SK-N-SH (cell line): ENCODE measurements around the gene MGRN1. TPM values are rescaled to one million over a fixed set of nuclear protein-coding genes. Genes with fewer than 3 reads are reported as not detected.
A peak's percentile ranks its signal among the peaks of the same experiment; 100 is the strongest.

Source experiments
- CTCF ChIA-PET: fragments of 300-600, 350-600 bp; formaldehyde crosslinking; extraction: SDS; loops from one replicate; lab custom pipeline; 2021; lab: Yijun Ruan, JAX
- POLR2A ChIA-PET: fragments of 350-600 bp; sonication (Branson Sonifier 250); formaldehyde crosslinking; extraction: SDS; loops from one replicate; lab custom pipeline; 2020; ENCODE audit warnings: antibody characterized with exemption, inconsistent platforms; lab: Yijun Ruan, JAX
- DNase-seq: peaks from one replicate; pipeline ENCODE4 v3.0.0; 2012
- H2AFZ ChIP-seq: fragments of 200-600 bp; sonication (generic); 2 replicates; pipeline ENCODE4 v1.8.1; 2016; ENCODE audit warnings: antibody characterized with exemption, mild to moderate bottlenecking, low read depth
- H3F3A ChIP-seq: fragments of 200-600 bp; sonication (generic); replicated peaks from 2 replicates; pipeline ENCODE3; 2016; ENCODE audit warnings: antibody characterized with exemption, mild to moderate bottlenecking; ENCODE audit not compliant: insufficient read depth
- H3K27ac ChIP-seq, 2 experiments: fragments of 200-500 bp in 1 of 2; fragments of 200-600 bp in 1 of 2; sonication (Bioruptor generic) in 1 of 2; sonication (generic), shearing (Covaris generic) in 1 of 2; 2 replicates each; pipeline versions ENCODE4 v1.5.1 to v1.6.1; 2014 to 2016; ENCODE audit warnings: low read depth in 2 of 2, inconsistent platforms in 1 of 2, low read length in 1 of 2, mild to moderate bottlenecking in 1 of 2, mixed read lengths in 1 of 2
- H3K27me3 ChIP-seq: fragments of 200-600 bp; sonication (generic), shearing (Covaris generic); 2 replicates; pipeline ENCODE4 v1.6.1; 2016; ENCODE audit warnings: mixed run types; ENCODE audit not compliant: insufficient read depth
- H3K36me3 ChIP-seq, 2 experiments: fragments of 200-500 bp in 1 of 2; fragments of 200-600 bp in 1 of 2; sonication (Bioruptor generic) in 1 of 2; sonication (generic) in 1 of 2; replicated peaks in 1 of 2; 2 replicates each; pipeline versions ENCODE3 to v1.5.1; 2014 to 2016; ENCODE audit warnings: low read length in 1 of 2, mild to moderate bottlenecking in 1 of 2; ENCODE audit not compliant: insufficient read depth in 2 of 2, control insufficient read depth in 1 of 2
- H3K4me1 ChIP-seq, 2 experiments: fragments of 200-500 bp in 1 of 2; fragments of 200-600 bp in 1 of 2; sonication (Bioruptor generic) in 1 of 2; sonication (generic), shearing (Covaris generic) in 1 of 2; 2 replicates each; pipeline versions ENCODE4 v1.5.1 to v1.6.1; 2014 to 2016; ENCODE audit warnings: low read depth in 1 of 2, low read length in 1 of 2, mixed run types in 1 of 2; ENCODE audit not compliant: insufficient read depth in 2 of 2, control insufficient read depth in 1 of 2
- H3K4me2 ChIP-seq: fragments of 200-600 bp; sonication (generic), shearing (Covaris generic); 2 replicates; pipeline ENCODE4 v1.6.1; 2017; ENCODE audit warnings: mixed run types
- H3K4me3 ChIP-seq, 2 experiments: fragments of 200-500 bp in 1 of 2; fragments of 200-600 bp in 1 of 2; sonication (Bioruptor generic) in 1 of 2; sonication (generic), shearing (Covaris generic) in 1 of 2; 2 replicates each; pipeline versions ENCODE4 v1.5.1 to v1.8.1; 2014 to 2016; ENCODE audit warnings: low read depth in 2 of 2, inconsistent platforms in 1 of 2, low read length in 1 of 2, mild to moderate bottlenecking in 1 of 2, mixed read lengths in 1 of 2, moderate library complexity in 1 of 2
- H3K79me2 ChIP-seq: fragments of 200-600 bp; sonication (generic); 2 replicates; pipeline ENCODE4 v1.8.1; 2017; ENCODE audit warnings: mild to moderate bottlenecking; ENCODE audit not compliant: insufficient read depth
- H3K9ac ChIP-seq: fragments of 200-600 bp; sonication (generic); 2 replicates; pipeline ENCODE4 v1.6.1; 2017; ENCODE audit warnings: mixed run types
- H3K9me2 ChIP-seq: fragments of 200-600 bp; sonication (generic); 2 replicates; pipeline ENCODE4 v1.6.1; 2017; ENCODE audit warnings: mixed run types
- H3K9me3 ChIP-seq: fragments of 200-600 bp; sonication (generic); 2 replicates; pipeline ENCODE4 v1.6.1; 2017; ENCODE audit warnings: mixed run types, mild to moderate bottlenecking, moderate library complexity
- H4K20me1 ChIP-seq: fragments of 200-600 bp; sonication (generic); 2 replicates; pipeline ENCODE4 v1.6.1; 2017; ENCODE audit warnings: mild to moderate bottlenecking, mixed run types; ENCODE audit not compliant: insufficient read depth
- CHD2 ChIP-seq: fragments of 150-350 bp; IDR thresholded peaks from 2 replicates; pipeline ENCODE4 v1.6.1; 2018; ENCODE audit warnings: low read length; ENCODE audit not compliant: partially characterized antibody
- ELF1 ChIP-seq: IDR thresholded peaks from 2 replicates; pipeline ENCODE4 v1.4.0; 2012
- EP300 ChIP-seq, 2 experiments: IDR thresholded peaks; 2 replicates each; pipeline versions ENCODE4 v1.4.0 to v1.6.1; 2012; ENCODE audit warnings: borderline replicate concordance in 1 of 2, low read depth in 1 of 2, low read length in 1 of 2
- FOXJ3 ChIP-seq: sonication (generic); formaldehyde crosslinking; IDR thresholded peaks from 2 replicates; pipeline ENCODE4 v1.5.1; 2020; ENCODE audit warnings: mild to moderate bottlenecking, missing genetic modification reagents
- JUND ChIP-seq: IDR thresholded peaks from 2 replicates; pipeline ENCODE4 v1.4.0; 2012
- MEF2A ChIP-seq: IDR thresholded peaks from 2 replicates; pipeline ENCODE4 v1.4.0; 2012; ENCODE audit warnings: low read depth, borderline replicate concordance
- NFIC ChIP-seq: IDR thresholded peaks from 2 replicates; pipeline ENCODE4 v1.4.0; 2012; ENCODE audit warnings: borderline replicate concordance
- RAD21 ChIP-seq: IDR thresholded peaks from 2 replicates; pipeline ENCODE4 v1.6.1; 2012; ENCODE audit warnings: mild to moderate bottlenecking, low read length
- RCOR1 ChIP-seq: fragments of 150-350 bp; IDR thresholded peaks from 2 replicates; pipeline ENCODE4 v1.6.1; 2017; ENCODE audit warnings: antibody characterized with exemption, low read length
- RXRA ChIP-seq: IDR thresholded peaks from 2 replicates; pipeline ENCODE4 v1.4.0; 2012; ENCODE audit warnings: low read depth, mild to moderate bottlenecking, borderline replicate concordance
- SIN3A ChIP-seq: IDR thresholded peaks from 2 replicates; pipeline ENCODE4 v1.6.1; 2012; ENCODE audit warnings: low read depth, mild to moderate bottlenecking, low read length, moderate library complexity, borderline replicate concordance
- TAF1 ChIP-seq: IDR thresholded peaks from 2 replicates; pipeline ENCODE4 v1.6.1; 2012; ENCODE audit warnings: low read depth, mild to moderate bottlenecking, low read length, moderate library complexity, borderline replicate concordance
- TEAD4 ChIP-seq: IDR thresholded peaks from 2 replicates; pipeline ENCODE4 v1.4.0; 2012; ENCODE audit warnings: mild to moderate bottlenecking, borderline replicate concordance; ENCODE audit not compliant: insufficient read depth
- WGBS: methylation state at CpG from one replicate; pipeline ENCODE4 v1.1.6; 2017; ENCODE audit warnings: low lambda C conversion rate; 5-methylcytosine and 5-hydroxymethylcytosine counted together
- polyA plus RNA-seq, 3 experiments: library from polyadenylated mRNA; depleted of rRNA; stranded (reverse); fragments of >200 nt; gene quantifications; 2 replicates each; pipeline ENCODE4 v1.2.3, GENCODE V29; 2012
- TF ChIP-seq, protein P1 (sequence below): IDR thresholded peaks from 2 replicates; pipeline ENCODE4; 2012
- TF ChIP-seq, protein P2 (sequence below): IDR thresholded peaks from 2 replicates; pipeline ENCODE4 v1.4.0; 2012; ENCODE audit warnings: low read depth
- TF ChIP-seq, protein P3 (sequence below): IDR thresholded peaks from 2 replicates; pipeline ENCODE4 v1.4.0; 2012; ENCODE audit warnings: low read depth, borderline replicate concordance
- TF ChIP-seq, protein P4 (sequence below): IDR thresholded peaks from 2 replicates; pipeline ENCODE4 v1.6.1; 2012; ENCODE audit warnings: mild to moderate bottlenecking, low read depth, low read length, moderate library complexity
- TF ChIP-seq, protein P5 (sequence below): IDR thresholded peaks from 2 replicates; pipeline ENCODE4 v1.4.0; 2012; ENCODE audit warnings: low read depth, borderline replicate concordance

Gene MGRN1
- polyA plus RNA-seq, 1 of the 3 experiments (the other 2 are of a cell fraction) = 13.3 TPM

DNA sequence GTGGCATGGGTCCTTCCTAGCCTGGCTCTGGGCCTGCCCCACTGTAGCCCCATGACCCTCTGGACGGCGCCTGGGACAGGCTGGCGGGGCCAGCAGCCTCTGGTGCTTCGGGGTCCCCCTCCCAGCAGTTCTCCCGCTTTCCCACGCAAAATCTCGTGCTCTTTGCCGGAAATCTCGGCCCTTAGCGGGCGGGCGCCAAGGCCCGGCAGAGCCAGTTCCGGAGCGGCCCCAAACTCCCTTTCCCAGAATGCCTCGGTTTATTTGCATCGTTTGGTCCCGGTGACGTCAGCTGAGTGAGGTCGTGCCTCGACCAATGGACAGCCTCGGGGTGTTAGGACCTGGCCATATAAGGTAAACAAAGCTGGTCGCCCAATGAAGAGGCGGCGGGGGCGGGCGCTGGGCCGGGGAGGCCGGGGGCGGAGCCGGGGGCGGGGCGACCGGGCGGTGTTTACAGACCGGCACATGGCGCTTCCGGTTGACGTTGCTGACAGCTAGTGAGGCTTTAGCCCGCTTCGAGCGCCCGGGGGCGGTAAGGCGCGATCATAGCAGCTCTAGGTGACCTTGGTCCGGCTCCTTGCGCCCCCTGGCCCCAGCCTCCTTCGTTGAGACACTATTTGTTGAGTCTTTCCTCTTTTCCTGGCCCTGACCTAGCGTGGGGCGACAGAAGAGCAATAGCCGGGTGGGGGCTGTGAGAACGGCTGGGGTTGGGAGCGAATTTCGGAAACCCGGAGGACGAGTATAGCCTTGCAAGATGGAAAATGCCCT lies 8.4 kb upstream of the MGRN1 start (continued):
- TF ChIP-seq, protein P1, sequence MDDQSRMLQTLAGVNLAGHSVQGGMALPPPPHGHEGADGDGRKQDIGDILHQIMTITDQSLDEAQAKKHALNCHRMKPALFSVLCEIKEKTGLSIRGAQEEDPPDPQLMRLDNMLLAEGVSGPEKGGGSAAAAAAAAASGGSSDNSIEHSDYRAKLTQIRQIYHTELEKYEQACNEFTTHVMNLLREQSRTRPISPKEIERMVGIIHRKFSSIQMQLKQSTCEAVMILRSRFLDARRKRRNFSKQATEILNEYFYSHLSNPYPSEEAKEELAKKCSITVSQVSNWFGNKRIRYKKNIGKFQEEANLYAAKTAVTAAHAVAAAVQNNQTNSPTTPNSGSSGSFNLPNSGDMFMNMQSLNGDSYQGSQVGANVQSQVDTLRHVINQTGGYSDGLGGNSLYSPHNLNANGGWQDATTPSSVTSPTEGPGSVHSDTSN = peak; percentile 97
- TF ChIP-seq, protein P2, sequence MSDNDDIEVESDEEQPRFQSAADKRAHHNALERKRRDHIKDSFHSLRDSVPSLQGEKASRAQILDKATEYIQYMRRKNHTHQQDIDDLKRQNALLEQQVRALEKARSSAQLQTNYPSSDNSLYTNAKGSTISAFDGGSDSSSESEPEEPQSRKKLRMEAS = peak; percentile 93
- peak; percentile 52; the same call in 1 of the 2 replicates for TF ChIP-seq TAF1
- TF ChIP-seq FOXJ3 (CRISPR knock-in tag) = 0 out of 2 replicates have a peak, but pooled peaks have one; percentile 57
- peak; percentile 73 for TF ChIP-seq ELF1
- TF ChIP-seq, protein P3, sequence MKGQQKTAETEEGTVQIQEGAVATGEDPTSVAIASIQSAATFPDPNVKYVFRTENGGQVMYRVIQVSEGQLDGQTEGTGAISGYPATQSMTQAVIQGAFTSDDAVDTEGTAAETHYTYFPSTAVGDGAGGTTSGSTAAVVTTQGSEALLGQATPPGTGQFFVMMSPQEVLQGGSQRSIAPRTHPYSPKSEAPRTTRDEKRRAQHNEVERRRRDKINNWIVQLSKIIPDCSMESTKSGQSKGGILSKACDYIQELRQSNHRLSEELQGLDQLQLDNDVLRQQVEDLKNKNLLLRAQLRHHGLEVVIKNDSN = no peak
- no peak for TF ChIP-seq JUND
- peak in 1 of 2 experiments; percentile 4; a peak in 1 of 4 replicates for TF ChIP-seq EP300 (IDR thresholded peaks at IDR 0.05; ENCODE audit: borderline replicate concordance in 1 of 2, low read depth in 1 of 2, low read length in 1 of 2)

DNA sequence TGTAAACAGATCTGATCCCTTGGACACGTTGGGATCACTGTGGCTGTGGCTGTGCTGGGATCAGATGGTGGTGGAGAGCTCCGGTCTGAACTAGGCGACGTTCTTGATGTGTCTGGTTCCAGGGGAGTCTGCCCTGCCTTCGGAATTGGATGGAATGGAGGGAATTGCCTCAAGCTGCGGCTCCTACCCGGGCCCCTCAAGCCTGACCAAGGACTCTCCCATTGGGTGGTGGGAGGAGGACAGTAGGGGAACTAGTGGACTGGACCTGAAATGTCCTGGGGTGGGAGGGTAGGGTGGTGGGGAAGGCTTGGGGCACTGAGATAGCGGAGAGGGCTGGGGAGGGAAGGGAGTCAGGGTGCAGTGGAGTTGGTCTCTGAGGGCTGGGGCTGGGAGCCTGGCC lies 6.7 kb upstream of the MGRN1 start:
- peaks cover 13% of the 10 kb centered on the region for H3F3A ChIP-seq
- CTCF ChIA-PET = interaction anchor here (0.9 kb wide), 1 partner anchor 32 kb away, joined by 3 read pairs; no protein-coding TSS in a partner anchor
- TF ChIP-seq CHD2 (no peak), RAD21 (no peak), TEAD4 (no peak), TAF1 (no peak), SIN3A (no peak), JUND (no peak), RCOR1 (no peak), NFIC (no peak), MEF2A (no peak), RXRA (no peak)
- TF ChIP-seq, protein P4, sequence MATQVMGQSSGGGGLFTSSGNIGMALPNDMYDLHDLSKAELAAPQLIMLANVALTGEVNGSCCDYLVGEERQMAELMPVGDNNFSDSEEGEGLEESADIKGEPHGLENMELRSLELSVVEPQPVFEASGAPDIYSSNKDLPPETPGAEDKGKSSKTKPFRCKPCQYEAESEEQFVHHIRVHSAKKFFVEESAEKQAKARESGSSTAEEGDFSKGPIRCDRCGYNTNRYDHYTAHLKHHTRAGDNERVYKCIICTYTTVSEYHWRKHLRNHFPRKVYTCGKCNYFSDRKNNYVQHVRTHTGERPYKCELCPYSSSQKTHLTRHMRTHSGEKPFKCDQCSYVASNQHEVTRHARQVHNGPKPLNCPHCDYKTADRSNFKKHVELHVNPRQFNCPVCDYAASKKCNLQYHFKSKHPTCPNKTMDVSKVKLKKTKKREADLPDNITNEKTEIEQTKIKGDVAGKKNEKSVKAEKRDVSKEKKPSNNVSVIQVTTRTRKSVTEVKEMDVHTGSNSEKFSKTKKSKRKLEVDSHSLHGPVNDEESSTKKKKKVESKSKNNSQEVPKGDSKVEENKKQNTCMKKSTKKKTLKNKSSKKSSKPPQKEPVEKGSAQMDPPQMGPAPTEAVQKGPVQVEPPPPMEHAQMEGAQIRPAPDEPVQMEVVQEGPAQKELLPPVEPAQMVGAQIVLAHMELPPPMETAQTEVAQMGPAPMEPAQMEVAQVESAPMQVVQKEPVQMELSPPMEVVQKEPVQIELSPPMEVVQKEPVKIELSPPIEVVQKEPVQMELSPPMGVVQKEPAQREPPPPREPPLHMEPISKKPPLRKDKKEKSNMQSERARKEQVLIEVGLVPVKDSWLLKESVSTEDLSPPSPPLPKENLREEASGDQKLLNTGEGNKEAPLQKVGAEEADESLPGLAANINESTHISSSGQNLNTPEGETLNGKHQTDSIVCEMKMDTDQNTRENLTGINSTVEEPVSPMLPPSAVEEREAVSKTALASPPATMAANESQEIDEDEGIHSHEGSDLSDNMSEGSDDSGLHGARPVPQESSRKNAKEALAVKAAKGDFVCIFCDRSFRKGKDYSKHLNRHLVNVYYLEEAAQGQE = no peak
- TF ChIP-seq, protein P1 = no peak
- TF ChIP-seq, protein P5, sequence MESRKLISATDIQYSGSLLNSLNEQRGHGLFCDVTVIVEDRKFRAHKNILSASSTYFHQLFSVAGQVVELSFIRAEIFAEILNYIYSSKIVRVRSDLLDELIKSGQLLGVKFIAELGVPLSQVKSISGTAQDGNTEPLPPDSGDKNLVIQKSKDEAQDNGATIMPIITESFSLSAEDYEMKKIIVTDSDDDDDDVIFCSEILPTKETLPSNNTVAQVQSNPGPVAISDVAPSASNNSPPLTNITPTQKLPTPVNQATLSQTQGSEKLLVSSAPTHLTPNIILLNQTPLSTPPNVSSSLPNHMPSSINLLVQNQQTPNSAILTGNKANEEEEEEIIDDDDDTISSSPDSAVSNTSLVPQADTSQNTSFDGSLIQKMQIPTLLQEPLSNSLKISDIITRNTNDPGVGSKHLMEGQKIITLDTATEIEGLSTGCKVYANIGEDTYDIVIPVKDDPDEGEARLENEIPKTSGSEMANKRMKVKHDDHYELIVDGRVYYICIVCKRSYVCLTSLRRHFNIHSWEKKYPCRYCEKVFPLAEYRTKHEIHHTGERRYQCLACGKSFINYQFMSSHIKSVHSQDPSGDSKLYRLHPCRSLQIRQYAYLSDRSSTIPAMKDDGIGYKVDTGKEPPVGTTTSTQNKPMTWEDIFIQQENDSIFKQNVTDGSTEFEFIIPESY = no peak
- TF ChIP-seq, all 33 proteins: peak for 0
- Histone ChIP-seq H3K36me3 (no peaks in the 10 kb centered on the region), H3K4me2 (no peak overlapping the region; the same call in 1 of the 2 replicates), H3K4me1 (peaks cover 13 to 33% of the 10 kb centered on the region in 2 experiments; a peak in 3 of 4 replicates), H2AFZ (no peak overlapping the region), H4K20me1 (peaks cover 11% of the 10 kb centered on the region), H3K9me2 (no peaks in the 10 kb centered on the region), H3K27ac (no peak overlapping the region), H3K27me3 (no peaks in the 10 kb centered on the region), H3K4me3 (no peak overlapping the region), H3K79me2 (peaks cover 30% of the 10 kb centered on the region), H3K9ac (no peak overlapping the region), H3K9me3 (no peaks in the 10 kb centered on the region)
- DNase-seq = no peak
- 88% methylated on average over 6 of the region's 8 CpGs for WGBS
- POLR2A ChIA-PET = no interaction called here
